Adrenal gland (tissue), 5 donors: Measurements from ENCODE around the gene ZNF711.

ENCODE experiments used
- POLR2A ChIP-seq, 2 donors: fragments of 450-650 bp; IDR thresholded peaks; one replicate each; pipeline ENCODE4 v1.6.1; 2017; ENCODE audit warnings: antibody characterized with exemption in 2 of 2, mild to moderate bottlenecking in 2 of 2, moderate library complexity in 1 of 2
- TF ChIP-seq, protein P1 (sequence below), 6 experiments: fragments of 450-650 bp in 4 of 6; fragments of 200-600 bp in 2 of 6; sonication (generic) in 1 of 6; IDR thresholded peaks; 1 replicate in 5 of 6; 2 replicates in 1 of 6; pipeline versions ENCODE4 v1.5.1 to v1.8.0; 2016 to 2021; ENCODE audit warnings: antibody characterized with exemption in 6 of 6, mild to moderate bottlenecking in 2 of 6, moderate library complexity in 1 of 6
- donor health status: DM: no; HTN: no; CAD: no.

DNA sequence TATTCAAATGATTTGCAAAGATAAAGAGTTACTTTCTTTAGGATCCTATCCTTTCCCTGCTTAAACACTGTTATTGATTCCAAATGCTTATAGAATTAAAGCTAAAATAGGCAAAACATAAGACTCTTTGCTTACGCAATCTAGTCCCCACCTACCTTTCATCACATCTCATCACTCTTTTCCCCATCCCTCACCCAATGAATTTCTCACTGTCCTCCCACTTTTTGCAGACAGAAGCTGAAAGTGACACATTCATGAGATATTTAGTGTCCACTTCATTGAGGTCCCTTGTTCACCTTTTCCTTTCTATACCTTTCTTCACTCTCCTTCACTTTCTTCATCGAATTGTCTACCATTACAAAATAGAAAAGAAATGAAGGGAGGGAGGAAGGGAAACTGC, 636 bp upstream of the ZNF711 start:
- TF ChIP-seq, protein P1, sequence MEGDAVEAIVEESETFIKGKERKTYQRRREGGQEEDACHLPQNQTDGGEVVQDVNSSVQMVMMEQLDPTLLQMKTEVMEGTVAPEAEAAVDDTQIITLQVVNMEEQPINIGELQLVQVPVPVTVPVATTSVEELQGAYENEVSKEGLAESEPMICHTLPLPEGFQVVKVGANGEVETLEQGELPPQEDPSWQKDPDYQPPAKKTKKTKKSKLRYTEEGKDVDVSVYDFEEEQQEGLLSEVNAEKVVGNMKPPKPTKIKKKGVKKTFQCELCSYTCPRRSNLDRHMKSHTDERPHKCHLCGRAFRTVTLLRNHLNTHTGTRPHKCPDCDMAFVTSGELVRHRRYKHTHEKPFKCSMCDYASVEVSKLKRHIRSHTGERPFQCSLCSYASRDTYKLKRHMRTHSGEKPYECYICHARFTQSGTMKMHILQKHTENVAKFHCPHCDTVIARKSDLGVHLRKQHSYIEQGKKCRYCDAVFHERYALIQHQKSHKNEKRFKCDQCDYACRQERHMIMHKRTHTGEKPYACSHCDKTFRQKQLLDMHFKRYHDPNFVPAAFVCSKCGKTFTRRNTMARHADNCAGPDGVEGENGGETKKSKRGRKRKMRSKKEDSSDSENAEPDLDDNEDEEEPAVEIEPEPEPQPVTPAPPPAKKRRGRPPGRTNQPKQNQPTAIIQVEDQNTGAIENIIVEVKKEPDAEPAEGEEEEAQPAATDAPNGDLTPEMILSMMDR (IDR thresholded peaks at IDR 0.05), result no peak
- TF ChIP-seq POLR2A (IDR thresholded peaks at IDR 0.05), result no peak
